ENCODE results near the gene CDH22. TPM values are rescaled to one million over a fixed set of nuclear protein-coding genes. Genes with fewer than 3 reads are reported as not detected.

Gene CDH22
- total RNA-seq, 1 experiment from 2014 or later: 0.11 TPM

GRCh38 chr20:46240065-46240464 lies 68.2 kb downstream of the CDH22 start:
- intact Hi-C loops (cut with micrococcal nuclease; ENCODE audit: unreplicated experiment): no loop called here
- DNase-seq: no peak
- no peak overlapping the region for H3K4me3 ChIP-seq (ENCODE audit: low read depth, low read length)
- POLR2A ChIA-PET: no interaction called here
- Mint-ChIP-seq H3K36me3 (ENCODE audit: insufficient read depth, unreplicated experiment) (no peaks in the 10 kb centered on the region), H3K27me3 (ENCODE audit: insufficient read depth, unreplicated experiment) (peaks cover 18% of the 10 kb centered on the region), H3K4me3 (ENCODE audit: unreplicated experiment) (no peak overlapping the region), H3K9me3 (ENCODE audit: unreplicated experiment) (no peaks in the 10 kb centered on the region), H3K4me1 (ENCODE audit: low read depth, unreplicated experiment) (no peaks in the 10 kb centered on the region), H3K27ac (ENCODE audit: unreplicated experiment) (no peak overlapping the region)
- H3K36me3 ChIP-seq (ENCODE audit: control insufficient read depth, insufficient read depth, low read length): no peaks in the 10 kb centered on the region
- no peaks in the 10 kb centered on the region for H3K4me1 ChIP-seq
- no peaks in the 10 kb centered on the region; the same call in 1 of the 2 replicates for H3K27me3 ChIP-seq (replicated peaks; ENCODE audit: control insufficient read depth, insufficient read depth, low read length)
- CTCF ChIA-PET: no interaction called here
- BruUV-seq (replicated peaks): no TSS peak
- no peaks in the 10 kb centered on the region for H3K9me3 ChIP-seq
- TF ChIP-seq CTCF (IDR thresholded peaks at IDR 0.05; ENCODE audit: insufficient read depth in 1 of 2, low read depth in 1 of 2, low read length in 1 of 2, severe bottlenecking in 1 of 2, unreplicated experiment in 1 of 2): no peak

- Mint-ChIP-seq H3K36me3 (ENCODE audit: insufficient read depth, unreplicated experiment) (no peaks in the 10 kb centered on the region), H3K9me3 (ENCODE audit: unreplicated experiment) (no peaks in the 10 kb centered on the region), H3K27me3 (ENCODE audit: insufficient read depth, unreplicated experiment) (peaks cover 20% of the 10 kb centered on the region), H3K4me3 (ENCODE audit: unreplicated experiment) (no peak overlapping the region), H3K4me1 (ENCODE audit: low read depth, unreplicated experiment) (no peaks in the 10 kb centered on the region), H3K27ac (ENCODE audit: unreplicated experiment) (no peak overlapping the region)
- Histone ChIP-seq H3K27me3 (replicated peaks; ENCODE audit: control insufficient read depth, insufficient read depth, low read length) (no peaks in the 10 kb centered on the region; the same call in 1 of the 2 replicates), H3K36me3 (ENCODE audit: control insufficient read depth, insufficient read depth, low read length) (no peaks in the 10 kb centered on the region), H3K9me3 (no peaks in the 10 kb centered on the region), H3K4me1 (no peaks in the 10 kb centered on the region), H3K4me3 (ENCODE audit: low read depth, low read length) (no peak overlapping the region)
- no peak for DNase-seq
- intact Hi-C loops (cut with micrococcal nuclease; ENCODE audit: unreplicated experiment): no loop called here
- ChIA-PET CTCF (no interaction called here), POLR2A (no interaction called here)
- no TSS peak for BruUV-seq (replicated peaks)
- no peak for TF ChIP-seq CTCF (IDR thresholded peaks at IDR 0.05; ENCODE audit: insufficient read depth in 1 of 2, low read depth in 1 of 2, low read length in 1 of 2, severe bottlenecking in 1 of 2, unreplicated experiment in 1 of 2)
These were observed 70.6 kb downstream of the CDH22 start for GRCh38 chr20:46237736-46238135.

- no peaks in the 10 kb centered on the region for H3K4me1 Mint-ChIP-seq (ENCODE audit: low read depth, unreplicated experiment)
- POLR2A ChIA-PET: no interaction called here
- no peak overlapping the region for H3K4me3 ChIP-seq (ENCODE audit: low read depth, low read length)
- no peak for TF ChIP-seq CTCF (IDR thresholded peaks at IDR 0.05; ENCODE audit: insufficient read depth in 1 of 2, low read depth in 1 of 2, low read length in 1 of 2, severe bottlenecking in 1 of 2, unreplicated experiment in 1 of 2)
- CTCF ChIA-PET: no interaction called here
- no peaks in the 10 kb centered on the region for H3K36me3 Mint-ChIP-seq (ENCODE audit: insufficient read depth, unreplicated experiment)
- intact Hi-C loops (cut with micrococcal nuclease; ENCODE audit: unreplicated experiment): no loop called here
- peaks cover 22% of the 10 kb centered on the region for H3K27me3 Mint-ChIP-seq (ENCODE audit: insufficient read depth, unreplicated experiment)
- no peaks in the 10 kb centered on the region for H3K36me3 ChIP-seq (ENCODE audit: control insufficient read depth, insufficient read depth, low read length)
- no peaks in the 10 kb centered on the region; the same call in 1 of the 2 replicates for H3K27me3 ChIP-seq (replicated peaks; ENCODE audit: control insufficient read depth, insufficient read depth, low read length)
- no peak overlapping the region for H3K27ac Mint-ChIP-seq (ENCODE audit: unreplicated experiment)
- no peaks in the 10 kb centered on the region for H3K9me3 ChIP-seq
- no peak for DNase-seq
- no TSS peak for BruUV-seq (replicated peaks)
- no peak overlapping the region for H3K4me3 Mint-ChIP-seq (ENCODE audit: unreplicated experiment)
- H3K9me3 Mint-ChIP-seq (ENCODE audit: unreplicated experiment): no peaks in the 10 kb centered on the region
- no peaks in the 10 kb centered on the region for H3K4me1 ChIP-seq
These were observed 71.1 kb downstream of the CDH22 start for GRCh38 chr20:46237227-46237626.

Measured in Caco-2 (cell line).